Uterus (tissue), 2 donors: Measurements from ENCODE around the gene NOX4.

Experiments used
- CTCF ChIP-seq, 4 experiments: fragments of 200-600 bp in 2 of 4; fragments of 450-650 bp in 2 of 4; sonication (generic) in 2 of 4; IDR thresholded peaks; one replicate each; pipeline ENCODE4 v1.5.1; 2016 to 2019; ENCODE audit warnings: antibody characterized with exemption in 4 of 4, mild to moderate bottlenecking in 2 of 4, moderate library complexity in 1 of 4
- POLR2A ChIP-seq, 2 donors: fragments of 450-650 bp; IDR thresholded peaks; one replicate each; pipeline ENCODE4 v1.6.1; 2016; ENCODE audit warnings: antibody characterized with exemption in 2 of 2, mild to moderate bottlenecking in 1 of 2, moderate library complexity in 1 of 2

DNA sequence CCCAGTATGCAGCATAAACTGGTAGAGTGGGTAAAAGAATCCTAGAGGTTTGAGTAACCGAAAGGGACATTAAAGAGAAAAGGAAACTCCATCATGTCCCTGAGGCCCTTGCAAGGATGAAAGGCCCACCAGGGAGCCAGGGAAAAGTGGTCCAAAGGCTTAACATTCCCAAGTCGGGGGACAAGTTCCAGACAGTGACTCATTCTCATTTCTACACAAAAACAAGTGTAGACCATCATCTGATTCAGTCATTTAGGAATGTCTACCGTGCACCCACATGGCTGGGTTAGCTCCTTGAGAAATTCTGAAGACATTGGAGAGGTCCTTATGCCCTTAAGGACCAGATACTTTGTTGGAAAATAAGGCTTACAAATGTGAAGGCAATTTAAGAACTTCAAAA, 4.8 kb upstream of the NOX4 start:
- no peak for TF ChIP-seq CTCF (IDR thresholded peaks at IDR 0.05)
- TF ChIP-seq POLR2A (IDR thresholded peaks at IDR 0.05): no peak
